ENCODE data around the gene DPYSL3. TPM values are rescaled to one million over a fixed set of nuclear protein-coding genes. Genes with fewer than 3 reads are reported as not detected.

The DPYSL3 gene
- polyA plus RNA-seq, 1 experiment: 139 TPM

DNA sequence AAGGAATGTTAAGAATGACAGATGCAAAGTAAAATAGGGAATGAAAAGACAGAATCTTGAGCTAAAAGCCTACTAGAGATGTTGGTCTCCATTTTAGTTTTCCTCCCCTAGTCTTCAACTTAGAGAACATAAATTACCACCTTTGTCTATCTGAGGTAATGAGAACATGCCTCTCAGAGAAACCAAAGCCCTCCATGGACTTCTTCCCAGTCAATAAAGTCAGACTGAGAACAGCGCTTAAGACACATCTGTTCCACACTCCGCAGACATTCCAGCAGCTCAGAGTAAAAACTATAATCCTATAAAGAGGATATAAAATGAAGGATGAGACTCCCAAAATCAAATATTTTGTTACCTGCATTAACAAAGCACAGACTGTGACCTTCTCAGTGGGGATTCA, 79.2 kb downstream of the DPYSL3 start:
- TF ChIP-seq, protein P1, sequence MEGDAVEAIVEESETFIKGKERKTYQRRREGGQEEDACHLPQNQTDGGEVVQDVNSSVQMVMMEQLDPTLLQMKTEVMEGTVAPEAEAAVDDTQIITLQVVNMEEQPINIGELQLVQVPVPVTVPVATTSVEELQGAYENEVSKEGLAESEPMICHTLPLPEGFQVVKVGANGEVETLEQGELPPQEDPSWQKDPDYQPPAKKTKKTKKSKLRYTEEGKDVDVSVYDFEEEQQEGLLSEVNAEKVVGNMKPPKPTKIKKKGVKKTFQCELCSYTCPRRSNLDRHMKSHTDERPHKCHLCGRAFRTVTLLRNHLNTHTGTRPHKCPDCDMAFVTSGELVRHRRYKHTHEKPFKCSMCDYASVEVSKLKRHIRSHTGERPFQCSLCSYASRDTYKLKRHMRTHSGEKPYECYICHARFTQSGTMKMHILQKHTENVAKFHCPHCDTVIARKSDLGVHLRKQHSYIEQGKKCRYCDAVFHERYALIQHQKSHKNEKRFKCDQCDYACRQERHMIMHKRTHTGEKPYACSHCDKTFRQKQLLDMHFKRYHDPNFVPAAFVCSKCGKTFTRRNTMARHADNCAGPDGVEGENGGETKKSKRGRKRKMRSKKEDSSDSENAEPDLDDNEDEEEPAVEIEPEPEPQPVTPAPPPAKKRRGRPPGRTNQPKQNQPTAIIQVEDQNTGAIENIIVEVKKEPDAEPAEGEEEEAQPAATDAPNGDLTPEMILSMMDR (IDR thresholded peaks at IDR 0.05; ENCODE audit: low read depth, low read length): no peak
- Histone ChIP-seq H3K9me3 (ENCODE audit: control insufficient read depth, insufficient read depth, low read length) (no peaks in the 10 kb centered on the region), H3K27ac (ENCODE audit: low read depth, low read length) (no peak overlapping the region), H3K4me3 (ENCODE audit: low read depth, low read length) (no peak overlapping the region), H3K27me3 (ENCODE audit: control insufficient read depth, insufficient read depth, low read length) (no peaks in the 10 kb centered on the region)
- ChIA-PET CTCF (interaction anchor here (0.7 to 3.1 kb wide), 3 partner anchors 9 to 128 kb away, joined by 3 to 12 read pairs (median 4); no protein-coding TSS in a partner anchor), POLR2A (no interaction called here)
- DNase-seq (ENCODE audit: low read depth, low spot score): no peak

DNA sequence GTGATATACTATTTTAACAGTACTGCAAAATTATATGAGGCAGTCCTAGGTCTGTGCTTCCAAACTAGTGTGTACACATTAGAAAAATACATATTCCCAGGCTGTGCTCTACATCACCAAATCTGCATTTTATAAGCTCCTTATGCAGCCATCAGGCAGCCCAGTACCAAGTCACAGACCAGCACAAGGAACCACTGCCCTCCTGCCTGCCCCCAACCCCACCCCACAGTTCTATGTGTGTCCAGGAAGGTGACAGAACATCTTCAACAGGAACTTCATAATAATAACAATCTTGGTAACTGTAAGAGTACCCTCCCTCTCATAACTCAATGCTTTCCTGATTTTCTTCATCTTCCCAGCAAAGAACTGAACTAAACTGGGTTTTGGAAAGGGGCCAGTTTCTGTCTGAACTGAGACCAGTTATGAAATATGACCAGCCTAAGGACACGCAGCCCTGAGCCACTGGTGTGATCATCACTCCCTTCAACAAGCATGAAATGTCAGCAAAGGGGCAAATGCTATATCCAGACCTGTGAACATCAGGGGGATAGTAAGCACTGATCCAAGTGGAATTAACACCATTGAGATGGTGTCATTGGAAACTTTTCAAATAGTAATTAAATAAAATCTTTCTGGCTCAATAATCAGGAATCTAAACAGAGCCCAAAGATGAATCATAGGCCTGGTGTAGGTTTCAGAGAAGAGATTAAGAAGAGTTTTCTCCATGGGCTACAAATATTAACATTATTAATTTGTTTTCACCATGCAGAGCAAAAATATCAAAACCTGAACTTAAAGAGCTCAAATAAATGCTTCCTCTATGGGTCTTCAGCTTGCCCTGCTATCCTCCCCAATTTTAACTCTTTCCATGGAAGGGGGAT, 82.1 kb downstream of the DPYSL3 start:
- no peak for DNase-seq (ENCODE audit: low read depth, low spot score)
- TF ChIP-seq, protein P1 (IDR thresholded peaks at IDR 0.05; ENCODE audit: low read depth, low read length): no peak
- POLR2A ChIA-PET: no interaction called here
- CTCF ChIA-PET: interaction anchor here (1.0 to 2.7 kb wide), 3 partner anchors 31 to 239 kb away, joined by 3 to 8 read pairs (median 3); no protein-coding TSS in a partner anchor
- no peaks in the 10 kb centered on the region for H3K9me3 ChIP-seq (ENCODE audit: control insufficient read depth, insufficient read depth, low read length)
- H3K27ac ChIP-seq (ENCODE audit: low read depth, low read length): no peak overlapping the region
- no peaks in the 10 kb centered on the region for H3K27me3 ChIP-seq (ENCODE audit: control insufficient read depth, insufficient read depth, low read length)
- H3K4me3 ChIP-seq (ENCODE audit: low read depth, low read length): no peak overlapping the region

DNA sequence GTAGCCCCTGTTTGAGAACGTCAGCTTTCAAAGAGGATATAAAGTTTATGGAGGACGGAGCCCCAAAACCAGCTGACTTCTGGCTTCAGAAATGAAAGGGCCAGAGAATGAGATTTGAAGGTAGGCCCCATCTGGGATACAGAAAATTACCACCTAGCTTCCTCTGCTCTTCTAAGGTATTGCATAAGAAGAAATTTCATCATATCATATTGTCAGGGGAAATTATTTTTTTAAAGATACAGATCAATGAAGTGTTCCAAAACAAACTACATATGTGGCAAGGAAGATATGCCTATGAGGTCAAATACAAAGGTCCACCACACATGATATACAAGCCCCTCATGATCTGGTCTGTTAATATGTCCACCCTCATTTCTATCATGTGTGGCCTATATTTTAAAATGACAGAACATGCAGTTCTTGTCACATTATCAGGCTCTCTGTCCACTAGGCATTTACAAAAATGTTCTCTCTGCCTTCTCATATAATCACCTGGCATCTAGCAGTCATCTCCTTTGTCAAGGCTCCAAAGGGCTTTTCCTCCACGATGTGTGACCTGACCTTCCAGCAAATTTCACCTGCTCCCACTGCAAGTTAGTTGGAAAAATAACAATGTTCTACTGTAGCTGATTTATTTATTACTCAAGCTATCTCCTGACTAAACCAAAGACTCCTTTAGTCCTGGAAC, 83.1 kb downstream of the DPYSL3 start:
- CTCF ChIA-PET: interaction anchor here (0.9 to 1.7 kb wide), 3 partner anchors 27 to 328 kb away, joined by 3 to 8 read pairs (median 3); no protein-coding TSS in a partner anchor
- POLR2A ChIA-PET: no interaction called here
- DNase-seq (ENCODE audit: low read depth, low spot score): no peak
- Histone ChIP-seq H3K4me3 (ENCODE audit: low read depth, low read length) (no peak overlapping the region), H3K27me3 (ENCODE audit: control insufficient read depth, insufficient read depth, low read length) (no peaks in the 10 kb centered on the region), H3K27ac (ENCODE audit: low read depth, low read length) (no peak overlapping the region), H3K9me3 (ENCODE audit: control insufficient read depth, insufficient read depth, low read length) (no peaks in the 10 kb centered on the region)
- TF ChIP-seq, protein P1 (IDR thresholded peaks at IDR 0.05; ENCODE audit: low read depth, low read length): no peak

DNA sequence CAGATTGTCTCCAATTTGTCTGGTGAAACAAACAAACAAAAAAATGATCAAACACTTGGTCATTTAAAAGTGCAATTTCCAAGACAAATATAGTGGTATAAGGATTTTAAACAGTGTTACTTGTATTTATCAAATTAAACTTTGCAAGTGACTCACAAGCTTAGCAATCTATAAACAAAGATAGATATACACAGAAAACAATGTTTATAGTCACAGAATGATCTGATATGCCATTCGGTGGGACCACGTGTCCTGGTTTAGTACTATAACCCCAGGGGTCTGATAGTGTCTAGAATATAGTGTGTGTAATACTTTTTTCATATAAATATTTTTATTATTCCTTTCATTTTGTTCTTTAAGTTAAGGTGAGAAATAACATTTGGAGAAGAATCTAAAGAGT, 91.3 kb downstream of the DPYSL3 start:
- CTCF ChIA-PET: interaction anchor here (1.0 to 4.2 kb wide), 6 partner anchors 26 to 159 kb away, joined by 3 to 19 read pairs (median 7); no protein-coding TSS in a partner anchor
- POLR2A ChIA-PET: no interaction called here
- no peak for DNase-seq (ENCODE audit: low read depth, low spot score)
- Histone ChIP-seq H3K4me3 (ENCODE audit: low read depth, low read length) (no peak overlapping the region), H3K27me3 (ENCODE audit: control insufficient read depth, insufficient read depth, low read length) (no peaks in the 10 kb centered on the region), H3K27ac (ENCODE audit: low read depth, low read length) (no peak overlapping the region), H3K9me3 (ENCODE audit: control insufficient read depth, insufficient read depth, low read length) (no peaks in the 10 kb centered on the region)
- TF ChIP-seq, protein P1 (IDR thresholded peaks at IDR 0.05; ENCODE audit: low read depth, low read length): no peak

Data from AG04450 (cell line).